Lung (tissue), 12 donors: ENCODE results near the gene CFAP157. TPM values are rescaled to one million over a fixed set of nuclear protein-coding genes. Genes with fewer than 3 reads are reported as not detected.

Experiments
- ATAC-seq: fragments of 200-7000 bp; cut with Tn5 transposase; one replicate; pipeline ENCODE4 v1.9.1; 2020; ENCODE audit warnings: moderate number of reproducible peaks; ENCODE audit not compliant: insufficient read depth, low FRiP score
- DNase-seq, 3 donors: peaks; one replicate each; pipeline ENCODE4 v3.0.0-alpha.2; 2013 to 2017
- H3K27ac ChIP-seq, 2 donors: one replicate each; pipeline ENCODE4 v1.5.1; 2013; ENCODE audit warnings: mild to moderate bottlenecking in 2 of 2, moderate library complexity in 2 of 2, control low read depth in 1 of 2, inconsistent platforms in 1 of 2, low read depth in 1 of 2, low read length in 1 of 2
- H3K27me3 ChIP-seq, 3 donors: one replicate each; pipeline ENCODE4 v1.5.1; 2013; ENCODE audit warnings: low read length in 2 of 3; ENCODE audit not compliant: control insufficient read depth in 3 of 3, insufficient read depth in 3 of 3
- H3K36me3 ChIP-seq, 4 donors: one replicate each; pipeline ENCODE4 v1.5.1; 2013; ENCODE audit warnings: low read length in 4 of 4, mild to moderate bottlenecking in 1 of 4, moderate library complexity in 1 of 4; ENCODE audit not compliant: control insufficient read depth in 4 of 4, insufficient read depth in 4 of 4
- H3K4me1 ChIP-seq, 5 donors: one replicate each; pipeline ENCODE4 v1.5.1; 2013; ENCODE audit warnings: low read length in 5 of 5, mild to moderate bottlenecking in 2 of 5, moderate library complexity in 1 of 5; ENCODE audit not compliant: control insufficient read depth in 5 of 5, insufficient read depth in 5 of 5
- H3K4me3 ChIP-seq: one replicate; pipeline ENCODE4 v1.5.1; 2013; ENCODE audit warnings: mild to moderate bottlenecking, control low read depth, moderate library complexity
- H3K9ac ChIP-seq, 2 donors: one replicate each; pipeline ENCODE4 v1.5.1; 2013; ENCODE audit warnings: low read length in 2 of 2, control low read depth in 1 of 2; ENCODE audit not compliant: insufficient read depth in 1 of 2
- H3K9me3 ChIP-seq, 4 donors: one replicate each; pipeline ENCODE4 v1.5.1; 2013; ENCODE audit warnings: low read length in 3 of 4, mild to moderate bottlenecking in 1 of 4, moderate library complexity in 1 of 4; ENCODE audit not compliant: control insufficient read depth in 4 of 4, insufficient read depth in 3 of 4
- CTCF ChIP-seq: IDR thresholded peaks from 2 replicates; pipeline ENCODE4 v1.5.1; 2012; ENCODE audit warnings: mild to moderate bottlenecking; ENCODE audit errors: control extremely low read depth, extremely low read depth
- whole genome bisulfite sequencing, 2 donors: extraction: QIAGEN DNeasy Blood & Tissue Kit; methylation state at CpG; one replicate each; pipeline ENCODE4 v1.1.7; 2013; 5-methylcytosine and 5-hydroxymethylcytosine counted together
- polyA plus RNA-seq, 2 donors: library from polyadenylated mRNA; stranded (reverse); fragments of 200-250 nt; gene quantifications; one replicate each; pipeline ENCODE4 v1.2.1, GENCODE V29; 2013
- total RNA-seq, 2 donors: library from RNA; depleted of rRNA in 1 of 2; stranded (reverse); fragments of >200 nt in 1 of 2; gene quantifications; one replicate each; pipeline ENCODE4 v1.2.1, GENCODE V29; 2014 to 2021
- donor health status: control.
- donor health status: control.
- donor health status: Bipolar disorder and iron deficiency.
- donor health status: healthy.
- donor health status: DM: yes; HTN: yes; CAD: no.

Gene CFAP157
- total and polyA plus RNA-seq, 4 donors, result 14.6 to 40.6 (median 16.1) TPM

- no peak for TF ChIP-seq CTCF
- peaks cover 0 to 27% (median 0%) of the 10 kb centered on the region in 4 donors for H3K36me3 ChIP-seq
- H3K4me1 ChIP-seq, result peaks cover 0 to 9% (median 4%) of the 10 kb centered on the region in 5 donors
- peak overlapping the region in 1 of 2 donors; percentile 7 for H3K27ac ChIP-seq
- no peak for ATAC-seq
- no peak overlapping the region for H3K9ac ChIP-seq
- H3K9me3 ChIP-seq, result no peaks in the 10 kb centered on the region
- H3K27me3 ChIP-seq, result peaks cover 0 to 3% (median 0%) of the 10 kb centered on the region in 3 donors
- no peak for DNase-seq
- 85 to 87% methylated on average over 19 of the region's 19 CpGs for WGBS, 2 donors
- H3K4me3 ChIP-seq, result no peak overlapping the region
Measured at GRCh38 chr9:127739614-127740330, 33.0 kb downstream of the CFAP157 start.

DNA sequence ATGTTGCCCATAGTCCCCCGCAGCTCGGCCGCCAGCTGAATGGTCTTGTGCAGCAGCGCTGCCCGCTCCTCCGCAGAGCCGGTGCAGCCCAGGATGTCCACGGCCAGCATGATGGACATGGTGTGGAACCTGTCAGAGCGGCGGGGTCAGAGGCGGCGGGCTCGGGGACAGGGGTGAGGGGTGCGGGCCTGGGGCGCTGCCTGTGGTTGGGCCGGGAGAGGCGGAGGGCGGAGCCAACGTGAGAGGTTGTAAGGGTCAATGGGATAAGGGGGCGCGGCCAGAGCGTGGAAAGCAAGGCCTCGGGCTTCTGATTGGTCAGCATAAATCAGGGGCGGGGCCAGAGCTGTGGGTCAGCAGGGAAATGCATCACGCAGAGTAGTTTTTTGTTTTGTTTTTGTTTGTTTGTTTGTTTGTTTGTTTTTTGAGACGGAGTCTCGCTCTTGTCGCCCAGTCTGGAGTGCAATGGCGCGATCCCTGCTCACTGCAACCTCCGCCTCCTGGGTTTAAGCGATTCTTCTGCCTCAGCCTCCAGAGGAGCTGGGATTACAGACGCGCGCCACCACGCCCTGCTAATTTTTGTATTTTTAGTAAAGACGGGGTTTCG lies 35.1 kb downstream of the CFAP157 start:
- Histone ChIP-seq H3K36me3 (peaks cover 0 to 31% (median 0%) of the 10 kb centered on the region in 4 donors), H3K9ac (no peak overlapping the region)
- 64 to 74% methylated on average over 38 of the region's 38 CpGs for WGBS, 2 donors

DNA sequence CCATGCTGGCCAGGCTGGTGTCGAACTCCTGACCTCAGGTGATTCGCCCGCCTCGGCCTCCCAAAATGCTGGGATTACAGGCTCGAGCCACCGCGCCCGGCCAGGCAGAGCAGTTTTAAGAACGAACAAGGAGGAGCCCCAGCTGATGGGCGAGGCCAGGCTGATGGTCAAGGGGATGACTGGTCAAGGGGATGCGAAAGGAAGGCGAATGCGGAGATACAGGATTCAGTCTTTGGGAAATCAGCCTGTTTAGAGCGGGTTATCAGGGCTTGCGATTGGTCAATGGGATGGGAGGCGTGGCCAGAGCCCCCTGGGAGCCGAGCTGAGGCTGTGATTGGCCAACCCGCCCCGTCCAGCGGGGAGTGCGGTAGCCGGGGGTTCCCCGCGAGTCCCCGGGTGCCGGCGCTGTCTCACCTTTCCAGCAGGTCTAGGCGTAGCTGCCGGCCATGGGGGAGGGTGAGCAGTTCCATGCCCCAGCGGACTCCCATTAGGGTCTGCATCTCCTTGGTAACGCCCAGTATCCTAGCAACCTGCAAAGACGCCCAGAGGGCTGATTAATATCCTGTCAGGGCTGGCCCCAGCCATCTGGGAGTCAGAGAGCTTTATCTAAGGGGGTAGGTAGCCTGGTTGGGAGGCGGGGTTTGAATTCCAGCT lies 35.8 kb downstream of the CFAP157 start:
- Histone ChIP-seq H3K27me3 (peaks cover 0 to 3% (median 0%) of the 10 kb centered on the region in 3 donors), H3K9ac (no peak overlapping the region), H3K4me1 (peaks cover 0 to 5% (median 0%) of the 10 kb centered on the region in 5 donors), H3K9me3 (no peaks in the 10 kb centered on the region), H3K36me3 (peaks cover 0 to 34% (median 0%) of the 10 kb centered on the region in 4 donors), H3K27ac (no peak overlapping the region), H3K4me3 (no peak overlapping the region)
- DNase-seq (peak; percentile 37 to 66 (median 42)), ATAC-seq (no peak)
- WGBS, 2 donors, result 67 to 80% methylated on average over 33 of the region's 33 CpGs
- no peak for TF ChIP-seq CTCF

More for the DNA sequence above, 35.1 kb downstream of the CFAP157 start:
- Histone ChIP-seq H3K4me3 (no peak overlapping the region), H3K27me3 (peaks cover 0 to 3% (median 0%) of the 10 kb centered on the region in 3 donors), H3K9me3 (no peaks in the 10 kb centered on the region), H3K4me1 (peaks cover 0 to 5% (median 0%) of the 10 kb centered on the region in 5 donors), H3K27ac (no peak overlapping the region)
- DNase-seq (peak; percentile 42 to 70 (median 55)), ATAC-seq (peak; percentile 52)
- TF ChIP-seq CTCF, result no peak
